ENCODE results near the gene SIK3. TPM values are rescaled to one million over a fixed set of nuclear protein-coding genes. Genes with fewer than 3 reads are reported as not detected.

Gene SIK3
- total and polyA plus RNA-seq, 2 experiments from 2014 or later: 6.1 to 33.9 TPM

GRCh38 chr11:116835791-116836631 is 262.2 kb downstream of the SIK3 start:
- no peak overlapping the region for H3K27ac ChIP-seq (ENCODE audit: low read depth)
- H3K79me2 ChIP-seq (replicated peaks; ENCODE audit: insufficient read depth): no peaks in the 10 kb centered on the region
- H2AFZ ChIP-seq: peak overlapping the region; percentile 100
- no peaks in the 10 kb centered on the region for H3K36me3 ChIP-seq (ENCODE audit: insufficient read depth)
- peak overlapping the region; percentile 92 for H3K4me2 ChIP-seq
- Mint-ChIP-seq H3K4me3 (peak overlapping the region; percentile 69), H3K4me1 (peaks cover 35% of the 10 kb centered on the region), H3K36me3 (ENCODE audit: low read depth) (no peaks in the 10 kb centered on the region), H3K27me3 (ENCODE audit: insufficient read depth, low read depth, poor library complexity) (peaks cover 19% of the 10 kb centered on the region), H3K27ac (no peak overlapping the region), H3K9me3 (no peaks in the 10 kb centered on the region)
- TF ChIP-seq ZNF114 (CRISPR knock-in tag; IDR thresholded peaks at IDR 0.05) (peak; percentile 62; the same call in 1 of the 2 replicates), JUNB (IDR thresholded peaks at IDR 0.05; ENCODE audit: unreplicated experiment) (no peak), REST (IDR thresholded peaks at IDR 0.05; ENCODE audit: unreplicated experiment) (no peak), CTCF (conservative IDR thresholded peaks at IDR 0.05; ENCODE audit: low read depth in 2 of 2) (peak; percentile 57 to 83), STAT1 (IDR thresholded peaks at IDR 0.05; ENCODE audit: unreplicated experiment) (no peak), ETS1 (IDR thresholded peaks at IDR 0.05) (0 out of 2 replicates have a peak, but pooled peaks have one; percentile 10), ZNF462 (CRISPR knock-in tag; IDR thresholded peaks at IDR 0.05) (peak; percentile 97), EZH2 (IDR thresholded peaks at IDR 0.05; ENCODE audit: low read depth, unreplicated experiment) (no peak), EZH2phosphoT487 (IDR thresholded peaks at IDR 0.05; ENCODE audit: unreplicated experiment) (no peak), CREB1 (CRISPR knock-in tag; IDR thresholded peaks at IDR 0.05; ENCODE audit: low read depth) (no peak), ZNF331 (CRISPR knock-in tag; IDR thresholded peaks at IDR 0.05; ENCODE audit: low read depth) (no peak), POLR2AphosphoS5 (IDR thresholded peaks at IDR 0.05; ENCODE audit: low read depth) (peak; percentile 75), NANOG (IDR thresholded peaks at IDR 0.05; ENCODE audit: borderline replicate concordance) (no peak)
- no peaks in the 10 kb centered on the region for H3K27me3 ChIP-seq (ENCODE audit: insufficient read depth)
- H3K4me1 ChIP-seq (ENCODE audit: insufficient read depth): peaks cover 6% of the 10 kb centered on the region; the same call in 1 of the 2 replicates
- ATAC-seq (peak; percentile 78), DNase-seq (ENCODE audit: low spot score) (peak; percentile 95)
- H3F3A ChIP-seq (replicated peaks; ENCODE audit: low read depth): 0 out of 2 replicates have a peak, but pooled peaks cover 3% of the 10 kb centered on the region
- peak overlapping the region; percentile 65 for H3K4me3 ChIP-seq
- no peaks in the 10 kb centered on the region for H3K9me2 ChIP-seq (ENCODE audit: insufficient read depth)
- no peaks in the 10 kb centered on the region for H4K20me1 ChIP-seq (replicated peaks; ENCODE audit: insufficient read depth)

All from GM23338 (cell line).